ENCODE results near the gene CNBD2.
A peak's percentile ranks its signal among the peaks of the same experiment; 100 is the strongest.
"Not testable (repeated sequence)": the region's sequence is repeated elsewhere in the genome, so short reads cannot be mapped to it uniquely, and the experiment has no call there.

CNBD2 gene

DNA sequence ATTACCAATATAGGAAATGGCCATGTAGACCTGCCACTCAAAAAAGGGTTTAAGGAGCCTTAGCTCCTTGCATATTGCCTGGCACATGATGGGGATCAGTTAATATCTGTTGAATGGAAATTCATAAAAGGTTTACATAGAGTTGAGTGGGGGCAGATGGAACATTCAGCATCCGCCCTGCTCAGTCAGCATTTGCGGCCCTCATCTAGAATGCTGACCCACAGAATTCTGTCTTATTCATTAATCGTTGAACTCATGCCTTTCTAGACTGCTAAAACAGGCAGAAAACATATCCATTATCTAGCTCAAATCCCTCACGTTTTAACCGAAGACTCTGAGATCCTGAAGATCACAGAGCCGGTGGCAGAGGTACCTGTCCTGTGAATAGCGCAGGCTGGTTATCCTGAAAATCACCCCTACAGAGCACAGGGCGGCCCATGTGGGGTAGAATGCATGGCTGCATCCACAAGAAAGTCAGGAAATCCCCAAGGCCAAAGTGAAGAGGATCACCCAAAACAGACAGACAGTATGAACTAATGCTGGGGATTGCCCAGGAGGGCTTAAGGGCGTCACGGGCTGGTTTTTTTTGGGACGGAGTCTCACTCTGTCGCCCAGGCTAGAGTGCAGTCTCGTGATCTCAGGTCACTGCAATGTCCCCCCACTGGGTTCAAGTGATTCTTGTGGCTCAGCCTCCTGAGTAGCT lies 59.9 kb downstream of the CNBD2 start:
- Mint-ChIP-seq H3K27me3 (no peaks in the 10 kb centered on the region), H3K4me1 (no peaks in the 10 kb centered on the region), H3K36me3 (ENCODE audit: low read depth) (no peaks in the 10 kb centered on the region), H3K4me3 (no peak overlapping the region), H3K9me3 (no peaks in the 10 kb centered on the region), H3K27ac (no peak overlapping the region)
- ATAC-seq (no peak), DNase-seq (no peak)

DNA sequence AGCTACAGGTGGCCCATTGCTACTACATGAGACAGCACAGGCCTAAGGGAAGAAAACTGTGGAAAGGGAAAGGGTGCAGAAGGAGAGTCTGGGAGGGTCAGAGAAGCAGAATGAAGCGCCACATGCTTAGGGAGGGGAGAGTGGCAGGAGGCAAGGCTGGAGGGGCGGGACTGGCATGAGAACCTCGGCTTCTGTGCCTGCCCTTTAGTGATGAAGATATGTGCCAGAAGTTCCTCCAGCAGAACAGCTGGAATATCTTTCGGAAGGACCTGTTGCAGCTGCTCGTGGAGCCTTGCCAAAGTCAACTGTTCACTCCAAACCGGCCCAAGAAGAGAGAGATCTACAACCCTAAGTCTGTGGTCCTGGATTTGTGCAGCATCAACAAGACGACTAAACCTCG lies 61.8 kb downstream of the CNBD2 start:
- no peak for DNase-seq
- no peaks in the 10 kb centered on the region for H3K4me1 Mint-ChIP-seq
- no peak overlapping the region for H3K4me3 Mint-ChIP-seq

DNA sequence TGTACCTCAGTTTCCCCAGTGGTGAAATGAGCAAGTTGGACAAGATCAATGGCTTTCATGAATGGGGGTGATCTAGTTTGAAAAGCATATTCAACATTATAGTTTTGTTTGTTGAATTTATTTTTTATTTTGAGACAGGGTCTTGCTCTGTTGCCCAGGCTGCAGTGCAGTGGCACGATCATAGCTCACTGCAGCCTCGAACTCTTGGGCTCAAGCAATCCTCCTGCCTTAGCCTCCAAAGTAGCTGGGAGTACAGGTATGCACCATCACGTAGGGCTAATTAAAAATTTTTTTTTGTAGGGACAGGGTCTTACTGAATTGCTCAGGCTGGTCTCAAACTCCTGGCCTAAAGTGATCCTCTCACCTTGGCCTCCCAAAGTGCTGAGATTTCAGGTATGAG lies 63.4 kb downstream of the CNBD2 start:
- H3K4me1 Mint-ChIP-seq: no peaks in the 10 kb centered on the region
- H3K27me3 Mint-ChIP-seq: peaks cover 2% of the 10 kb centered on the region

More for the DNA sequence above, 61.8 kb downstream of the CNBD2 start:
- Mint-ChIP-seq H3K27me3 (peaks cover 2% of the 10 kb centered on the region), H3K9me3 (no peaks in the 10 kb centered on the region), H3K36me3 (ENCODE audit: low read depth) (no peaks in the 10 kb centered on the region), H3K27ac (no peak overlapping the region)
- no peak for ATAC-seq

DNA sequence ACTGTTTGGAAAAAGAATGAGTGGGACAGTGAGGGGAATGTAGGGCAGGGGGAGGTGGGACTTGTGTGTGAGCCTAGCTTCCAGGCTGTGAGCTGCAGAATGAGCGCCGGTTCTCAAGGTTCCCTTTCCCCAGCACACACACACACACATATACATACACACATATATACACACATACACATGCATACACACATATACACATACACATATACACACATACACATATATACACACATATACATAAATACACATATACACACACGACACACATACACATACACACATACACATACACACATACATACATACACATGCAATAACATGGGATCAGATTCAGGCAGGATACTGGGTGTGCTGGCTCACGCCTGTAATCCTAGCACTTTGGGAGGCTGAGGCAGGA lies 66.5 kb downstream of the CNBD2 start:
- Mint-ChIP-seq H3K36me3 (ENCODE audit: low read depth) (no peaks in the 10 kb centered on the region), H3K4me3 (no peak overlapping the region), H3K27ac (no peak overlapping the region), H3K4me1 (no peaks in the 10 kb centered on the region), H3K27me3 (peaks cover 2% of the 10 kb centered on the region), H3K9me3 (no peaks in the 10 kb centered on the region)
- ATAC-seq: no peak
- DNase-seq: no peak

More for the DNA sequence above, 63.4 kb downstream of the CNBD2 start:
- no peak for ATAC-seq
- Mint-ChIP-seq H3K36me3 (ENCODE audit: low read depth) (no peaks in the 10 kb centered on the region), H3K4me3 (no peak overlapping the region), H3K9me3 (no peaks in the 10 kb centered on the region), H3K27ac (no peak overlapping the region)
- DNase-seq: no peak

DNA sequence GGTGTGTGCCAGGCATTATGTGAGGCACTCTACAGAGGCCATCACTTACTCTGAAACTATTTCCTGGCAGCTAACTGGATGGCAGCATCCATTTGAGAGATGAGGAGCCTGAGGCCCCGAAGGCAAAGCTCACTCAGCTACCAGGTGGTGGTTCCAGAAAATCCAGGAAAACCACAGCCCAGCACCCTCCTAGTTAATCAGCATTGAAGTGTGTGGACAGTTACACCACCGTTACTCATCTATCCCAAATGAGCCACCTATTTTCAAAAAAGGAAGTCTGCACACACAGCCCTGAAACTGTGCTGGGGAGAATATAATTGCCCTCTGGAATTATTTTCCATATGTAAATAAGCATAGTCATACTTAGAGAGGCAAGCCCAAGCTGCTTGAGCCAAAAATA lies 67.4 kb downstream of the CNBD2 start:
- no peak for DNase-seq
- no peak overlapping the region for H3K4me3 Mint-ChIP-seq

DNA sequence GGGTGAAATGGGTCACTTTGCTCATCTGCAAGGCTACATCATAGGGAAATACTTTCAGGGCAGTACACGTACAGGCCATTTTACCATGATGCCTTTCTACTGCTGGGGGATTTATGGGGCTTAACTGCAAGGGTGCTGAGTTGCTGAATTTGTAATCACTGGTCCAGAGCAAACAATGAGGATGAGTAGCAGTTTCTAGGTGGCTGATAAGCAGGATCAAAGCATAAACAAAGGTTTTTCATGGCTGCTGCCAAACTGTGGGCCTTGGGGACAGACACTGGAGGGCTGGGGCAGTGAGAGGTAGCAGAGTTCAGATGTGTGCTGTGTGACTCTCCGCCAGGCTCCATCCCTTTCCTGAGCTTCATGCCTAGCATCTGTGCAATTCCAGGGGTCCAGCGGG lies 68.3 kb downstream of the CNBD2 start:
- Mint-ChIP-seq H3K36me3 (ENCODE audit: low read depth) (no peaks in the 10 kb centered on the region), H3K4me1 (no peaks in the 10 kb centered on the region), H3K27me3 (peaks cover 2% of the 10 kb centered on the region), H3K27ac (no peak overlapping the region), H3K4me3 (no peak overlapping the region), H3K9me3 (no peaks in the 10 kb centered on the region)
- ATAC-seq (no peak), DNase-seq (no peak)

More for the DNA sequence above, 67.4 kb downstream of the CNBD2 start:
- no peak for ATAC-seq
- H3K4me1 Mint-ChIP-seq: no peaks in the 10 kb centered on the region
- no peak overlapping the region for H3K27ac Mint-ChIP-seq
- no peaks in the 10 kb centered on the region for H3K36me3 Mint-ChIP-seq (ENCODE audit: low read depth)
- peaks cover 2% of the 10 kb centered on the region for H3K27me3 Mint-ChIP-seq
- H3K9me3 Mint-ChIP-seq: no peaks in the 10 kb centered on the region

DNA sequence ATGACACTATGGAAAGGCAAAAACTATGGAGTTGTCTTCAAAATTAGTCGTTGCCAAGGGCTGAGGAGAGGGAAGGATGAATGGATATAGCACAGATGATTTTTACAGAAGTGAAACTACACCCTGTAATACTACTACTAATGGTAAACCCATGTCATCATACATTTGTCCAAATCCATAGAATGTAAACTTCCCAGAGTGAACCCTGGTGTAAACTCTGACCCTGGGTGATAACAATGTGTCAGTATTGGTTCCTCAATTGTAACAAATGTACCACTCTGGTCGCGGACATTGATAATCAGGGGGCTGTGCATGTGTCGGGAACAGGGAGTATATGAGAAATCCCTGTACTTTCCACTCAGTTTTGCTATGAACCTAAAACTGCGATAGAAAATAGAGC lies 72.2 kb downstream of the CNBD2 start:
- Mint-ChIP-seq H3K27me3 (no peaks in the 10 kb centered on the region), H3K9me3 (no peaks in the 10 kb centered on the region), H3K27ac (no peak overlapping the region), H3K4me3 (no peak overlapping the region), H3K4me1 (no peaks in the 10 kb centered on the region), H3K36me3 (ENCODE audit: low read depth) (peaks cover 6% of the 10 kb centered on the region)
- DNase-seq: no peak
- no peak for ATAC-seq

DNA sequence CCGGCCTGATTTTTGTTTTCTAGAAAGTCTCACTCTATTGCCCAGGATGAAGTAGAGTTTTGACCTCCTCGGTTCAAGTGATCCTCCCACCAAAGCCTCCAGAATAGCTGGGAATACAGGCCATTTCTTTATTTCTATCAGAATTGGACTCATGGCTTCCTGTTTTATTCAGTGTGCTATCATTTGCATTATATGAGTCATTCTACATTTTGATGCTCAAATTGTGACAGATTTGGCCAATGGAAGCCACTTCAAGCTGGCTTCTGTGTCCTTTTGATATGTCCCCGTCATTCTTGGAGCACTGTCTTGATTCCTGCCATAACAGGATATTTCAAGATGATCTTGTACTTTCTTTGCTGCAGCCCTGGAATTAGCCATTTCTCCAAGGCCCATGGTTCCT lies 75.1 kb downstream of the CNBD2 start:
- Mint-ChIP-seq H3K4me3 (no peak overlapping the region), H3K27me3 (no peaks in the 10 kb centered on the region), H3K27ac (no peak overlapping the region), H3K36me3 (ENCODE audit: low read depth) (peaks cover 24% of the 10 kb centered on the region), H3K9me3 (no peaks in the 10 kb centered on the region), H3K4me1 (peaks cover 20% of the 10 kb centered on the region)
- DNase-seq: no peak
- ATAC-seq: no peak

DNA sequence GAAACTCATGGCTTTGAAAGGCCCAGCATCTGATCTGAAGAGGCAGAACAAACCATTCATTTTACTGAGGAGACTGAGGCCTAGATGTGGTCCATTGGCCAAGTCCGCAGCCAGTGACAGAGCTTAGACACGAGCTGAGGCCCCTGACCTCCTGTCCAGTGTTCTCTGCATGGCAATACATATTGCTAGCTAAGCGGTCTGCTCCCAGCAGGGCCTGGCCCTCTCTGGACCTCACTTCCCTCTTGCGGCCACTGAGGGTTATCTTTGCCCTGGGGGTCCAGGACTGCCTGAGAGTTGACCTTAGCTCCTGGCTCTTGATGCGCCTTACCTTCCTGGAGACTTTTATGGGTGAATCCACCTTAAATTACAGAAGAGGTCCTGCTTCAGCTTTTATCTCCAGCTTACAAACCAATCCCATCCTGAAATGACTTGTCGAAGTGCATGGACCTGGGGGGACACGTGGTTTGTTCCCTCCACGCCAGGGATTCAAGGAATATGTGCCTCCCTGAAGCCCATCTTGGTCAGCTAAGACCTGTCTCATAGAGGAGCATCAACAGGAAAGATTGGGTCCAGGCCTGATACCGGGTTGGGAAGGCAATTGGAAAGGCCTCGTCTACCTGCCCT lies 75.6 kb downstream of the CNBD2 start:
- no peaks in the 10 kb centered on the region for H3K27me3 Mint-ChIP-seq
- H3K27ac Mint-ChIP-seq: no peak overlapping the region
- ATAC-seq: no peak
- H3K4me3 Mint-ChIP-seq: no peak overlapping the region
- H3K4me1 Mint-ChIP-seq: peaks cover 26% of the 10 kb centered on the region
- peaks cover 29% of the 10 kb centered on the region for H3K36me3 Mint-ChIP-seq (ENCODE audit: low read depth)
- no peaks in the 10 kb centered on the region for H3K9me3 Mint-ChIP-seq
- DNase-seq: no peak

DNA sequence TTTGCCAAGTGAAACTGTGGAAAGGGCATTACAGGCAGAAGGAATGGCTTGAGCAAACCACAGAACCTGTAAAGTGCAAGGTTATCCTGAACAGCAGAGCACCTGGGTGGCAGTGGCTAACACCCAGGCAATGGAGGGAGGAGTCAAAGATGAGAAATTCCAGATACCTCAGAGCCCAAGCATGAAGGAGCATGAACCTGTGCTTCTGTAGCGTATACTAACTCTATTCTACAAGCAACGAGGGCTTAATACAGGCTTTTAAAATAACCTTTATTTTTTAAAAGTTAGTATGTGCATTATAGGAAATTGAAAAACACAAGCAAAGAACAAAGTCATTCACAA lies 77.0 kb downstream of the CNBD2 start:
- H3K27me3 Mint-ChIP-seq: no peaks in the 10 kb centered on the region
- no peak overlapping the region for H3K27ac Mint-ChIP-seq
- no peak for DNase-seq
- peaks cover 29% of the 10 kb centered on the region for H3K4me1 Mint-ChIP-seq
- ATAC-seq: no peak
- no peaks in the 10 kb centered on the region for H3K9me3 Mint-ChIP-seq
- no peak overlapping the region for H3K4me3 Mint-ChIP-seq
- peaks cover 39% of the 10 kb centered on the region for H3K36me3 Mint-ChIP-seq (ENCODE audit: low read depth)

DNA sequence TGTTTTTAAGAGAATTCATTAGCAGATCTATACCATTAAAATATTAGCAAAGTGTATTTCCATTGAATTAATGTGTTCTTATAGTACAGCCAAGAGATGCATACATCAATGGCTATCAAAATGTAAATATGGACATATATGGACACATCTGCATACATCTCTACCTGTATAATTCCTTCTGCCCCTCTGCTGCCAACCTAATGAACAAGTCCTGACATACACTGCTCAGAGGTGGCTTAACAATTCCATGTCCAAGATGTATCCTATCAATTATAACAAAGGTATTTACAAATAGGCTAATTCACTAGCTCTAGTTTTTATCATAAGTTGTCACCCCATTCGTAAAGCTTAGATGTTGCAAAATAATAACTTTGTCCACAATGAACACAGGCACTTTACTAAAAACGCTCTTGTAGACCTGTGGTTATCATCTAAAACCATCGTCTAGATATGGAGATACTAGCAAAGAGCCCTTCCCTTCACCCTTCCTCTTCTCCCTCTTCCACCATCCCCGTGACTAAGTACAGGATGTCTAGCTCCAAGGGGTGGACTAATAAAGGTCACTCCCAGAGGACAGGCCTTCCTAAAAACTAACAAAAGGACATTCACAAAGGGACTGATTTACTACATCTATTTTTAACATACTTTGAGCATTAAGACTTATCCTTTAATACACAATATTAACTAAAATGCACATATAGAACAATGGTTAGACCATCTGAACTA lies 77.8 kb downstream of the CNBD2 start:
- Mint-ChIP-seq H3K36me3 (ENCODE audit: low read depth) (peaks cover 39% of the 10 kb centered on the region), H3K4me1 (peaks cover 34% of the 10 kb centered on the region)
- H3K27ac Mint-ChIP-seq, H3K9me3 Mint-ChIP-seq, DNase-seq, ATAC-seq, H3K27me3 Mint-ChIP-seq, H3K4me3 Mint-ChIP-seq: not testable (repeated sequence)

DNA sequence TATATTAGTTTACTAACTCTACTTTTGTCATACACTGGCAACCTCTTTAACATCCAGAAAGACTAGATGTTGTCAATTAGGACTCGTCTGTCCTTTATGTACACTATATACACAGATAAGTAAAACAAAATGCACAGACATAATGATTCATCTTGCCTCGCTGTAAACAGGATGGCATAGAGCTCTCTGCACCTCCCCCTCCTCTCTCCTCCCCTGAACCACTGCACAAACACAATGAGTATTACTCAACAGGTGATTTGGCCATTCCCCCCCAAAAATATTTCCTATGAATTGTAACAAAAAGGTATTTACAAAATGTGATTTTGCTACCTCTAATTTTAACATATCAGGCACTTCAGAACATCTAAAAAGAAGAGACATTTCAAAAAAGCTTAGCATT lies 81.0 kb downstream of the CNBD2 start:
- peaks cover 40% of the 10 kb centered on the region for H3K4me1 Mint-ChIP-seq
- not testable (repeated sequence) for DNase-seq, H3K9me3 Mint-ChIP-seq, ATAC-seq, H3K27me3 Mint-ChIP-seq
- H3K36me3 Mint-ChIP-seq (ENCODE audit: low read depth): peaks cover 39% of the 10 kb centered on the region
- peak overlapping the region; percentile 95 for H3K4me3 Mint-ChIP-seq
- H3K27ac Mint-ChIP-seq: peak overlapping the region; percentile 93

DNA sequence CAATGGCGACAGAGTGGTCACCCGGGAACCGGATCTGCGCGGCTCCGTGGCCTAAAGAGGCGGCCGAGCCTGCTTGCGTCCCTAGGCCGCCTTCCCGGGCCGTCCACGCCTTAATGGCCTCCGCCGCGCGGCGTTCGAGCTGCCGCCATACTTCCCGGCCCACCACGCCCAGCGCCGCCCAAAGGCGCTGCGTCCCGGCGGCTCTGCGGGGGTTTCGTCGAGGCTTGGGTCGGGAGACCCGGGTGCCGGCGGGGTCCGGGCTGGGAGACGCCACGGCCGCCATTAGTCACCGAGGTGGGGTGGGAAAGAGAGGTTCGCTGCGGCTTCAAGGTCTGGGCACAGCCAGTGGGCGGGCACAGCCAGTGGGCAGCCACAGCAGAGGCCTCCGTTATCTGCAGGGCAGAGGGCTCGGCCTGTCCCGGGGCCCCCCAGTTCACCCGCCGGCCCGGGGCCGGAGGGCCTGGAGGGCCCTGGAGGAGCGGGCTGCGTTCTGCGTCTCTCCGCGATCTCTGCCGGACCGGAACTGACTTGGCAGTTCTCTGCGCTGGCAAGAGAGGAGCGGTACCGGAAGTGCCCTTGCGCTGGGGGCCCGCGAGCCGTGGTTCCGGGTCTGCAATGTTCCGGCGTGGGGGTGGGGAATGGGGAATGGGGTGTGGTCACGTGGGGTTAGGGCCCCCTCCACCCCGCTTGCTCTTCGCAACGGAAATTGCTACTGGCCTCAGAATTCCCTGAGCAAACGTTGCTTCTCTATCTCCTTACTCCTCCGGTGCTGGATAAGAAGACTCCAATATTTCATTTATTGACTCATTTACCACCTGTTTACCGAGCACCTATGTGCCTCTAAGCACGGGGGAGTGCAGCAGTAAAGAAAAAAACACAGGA lies 82.3 kb downstream of the CNBD2 start:
- ATAC-seq: peak; percentile 97
- peak; percentile 93 for DNase-seq
- Mint-ChIP-seq H3K27me3 (peaks cover 3% of the 10 kb centered on the region), H3K4me1 (peaks cover 40% of the 10 kb centered on the region), H3K27ac (peak overlapping the region; percentile 93), H3K36me3 (ENCODE audit: low read depth) (peaks cover 32% of the 10 kb centered on the region), H3K4me3 (peak overlapping the region; percentile 95), H3K9me3 (no peaks in the 10 kb centered on the region)

DNA sequence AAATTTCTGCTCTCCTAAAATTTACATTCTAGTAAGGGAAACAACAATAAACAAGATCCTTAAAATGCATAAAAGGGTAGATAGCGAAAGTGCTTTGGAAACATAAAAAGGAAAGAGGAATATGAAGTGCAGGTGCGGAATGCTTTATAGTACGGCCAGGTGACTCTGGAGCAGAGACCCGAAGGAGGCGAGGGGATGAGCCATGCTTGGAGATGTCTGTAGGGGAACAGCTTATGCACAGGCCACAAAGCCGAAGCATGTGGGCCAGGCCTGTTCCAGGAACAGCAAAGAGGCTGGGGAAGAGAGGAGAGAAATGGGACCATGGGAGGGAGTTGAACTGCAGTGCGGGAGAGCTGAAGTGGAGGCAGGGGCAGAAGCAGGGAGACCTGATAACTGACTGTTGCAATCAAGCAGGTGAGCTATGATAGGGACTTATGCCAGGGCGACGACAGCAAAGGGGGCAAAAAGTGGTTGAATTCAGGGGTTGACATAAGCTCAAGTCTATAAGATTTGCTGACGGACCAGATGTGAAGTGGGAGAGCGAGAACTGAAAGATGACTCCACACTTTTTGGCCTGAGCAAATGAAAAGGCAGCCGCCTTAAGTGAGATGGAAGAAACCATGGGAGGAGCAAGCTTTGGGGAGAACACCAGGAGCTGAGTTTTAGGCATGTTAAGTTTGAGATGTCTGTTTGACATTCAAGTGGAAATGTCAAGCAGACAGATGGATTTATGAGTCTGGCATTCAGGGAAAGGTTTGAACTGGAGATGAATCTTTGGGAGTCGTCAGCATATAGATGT lies 83.1 kb downstream of the CNBD2 start:
- H3K9me3 Mint-ChIP-seq: no peaks in the 10 kb centered on the region
- peak overlapping the region; percentile 95 for H3K4me3 Mint-ChIP-seq
- H3K4me1 Mint-ChIP-seq: peaks cover 35% of the 10 kb centered on the region
- DNase-seq (no peak), ATAC-seq (no peak)
- peak overlapping the region; percentile 93 for H3K27ac Mint-ChIP-seq
- H3K27me3 Mint-ChIP-seq: peaks cover 3% of the 10 kb centered on the region
- peaks cover 23% of the 10 kb centered on the region for H3K36me3 Mint-ChIP-seq (ENCODE audit: low read depth)

All from activated naive CD8-positive, alpha-beta T cell treated with anti-CD3 and anti-CD28 coated beads, Interleukin-2, amount 50 U/mL, for 24 hours (primary cell).